SK-N-MC (cell line): ENCODE results near the gene ZNF426.

Experiments used
- EZH2 ChIP-seq: fragments of 200-600 bp; sonication (generic); IDR thresholded peaks from one replicate; pipeline ENCODE4 v1.6.1; 2017; ENCODE audit warnings: antibody characterized with exemption
- FOXP2 ChIP-seq: optimal IDR thresholded peaks from 2 replicates; pipeline ENCODE3; 2011; ENCODE audit warnings: mild to moderate bottlenecking, moderate library complexity; ENCODE audit not compliant: insufficient read depth; ENCODE audit errors: extremely low read length, control extremely low read depth
- POLR2AphosphoS5 ChIP-seq: IDR thresholded peaks from 2 replicates; pipeline ENCODE4 v1.6.1; 2012; ENCODE audit warnings: mild to moderate bottlenecking, low read depth, low read length, borderline replicate concordance

- TF ChIP-seq POLR2AphosphoS5 (no peak), EZH2 (no peak), FOXP2 (no peak)
Observed at GRCh38 chr19:9552536-9553274, 14.3 kb upstream of the ZNF426 start.
